DOHH2 (cell line): ENCODE results near the gene CTNS.

Source experiments
- H3F3A ChIP-seq: fragments of 200-600 bp; sonication (generic), shearing (Covaris generic); 2 replicates; pipeline ENCODE4 v1.6.0; 2016; ENCODE audit warnings: antibody characterized with exemption, mild to moderate bottlenecking; ENCODE audit not compliant: control insufficient read depth, insufficient read depth
- H3K27ac ChIP-seq: fragments of 200-600 bp; sonication (generic); 2 replicates; pipeline ENCODE4 v1.5.1; 2014; ENCODE audit warnings: low read depth, mild to moderate bottlenecking, low read length, moderate library complexity
- H3K27me3 ChIP-seq: fragments of 200-600 bp; sonication (generic); 2 replicates; pipeline ENCODE4 v1.6.1; 2014; ENCODE audit warnings: mild to moderate bottlenecking, low read length, mixed read lengths; ENCODE audit not compliant: control insufficient read depth
- H3K36me3 ChIP-seq: fragments of 200-600 bp; sonication (generic); 2 replicates; pipeline ENCODE4 v1.6.1; 2014; ENCODE audit warnings: mild to moderate bottlenecking, low read length, moderate library complexity, mixed read lengths; ENCODE audit not compliant: control insufficient read depth
- H3K4me1 ChIP-seq: fragments of 200-600 bp; sonication (generic); 2 replicates; pipeline ENCODE4 v1.6.1; 2014; ENCODE audit warnings: mild to moderate bottlenecking, low read length, mixed read lengths; ENCODE audit not compliant: control insufficient read depth
- H3K4me2 ChIP-seq: fragments of 200-600 bp; sonication (generic); 2 replicates; pipeline ENCODE4 v1.6.0; 2014; ENCODE audit warnings: mild to moderate bottlenecking, low read length, moderate library complexity
- H3K4me3 ChIP-seq: fragments of 200-600 bp; sonication (generic); 2 replicates; pipeline ENCODE4 v1.5.1; 2014; ENCODE audit warnings: mild to moderate bottlenecking, low read length, mixed read lengths
- H3K79me2 ChIP-seq: fragments of 200-600 bp; sonication (generic); 2 replicates; pipeline ENCODE4 v1.6.1; 2014; ENCODE audit warnings: mild to moderate bottlenecking, low read length, mixed read lengths; ENCODE audit not compliant: control insufficient read depth
- H3K9me2 ChIP-seq: fragments of 200-600 bp; sonication (generic); replicated peaks from 2 replicates; pipeline ENCODE4 v1.6.1; 2014; ENCODE audit warnings: mild to moderate bottlenecking, low read length, mixed read lengths; ENCODE audit not compliant: control insufficient read depth
- H3K9me3 ChIP-seq: fragments of 200-600 bp; sonication (generic); 2 replicates; pipeline ENCODE4 v1.6.1; 2014; ENCODE audit warnings: antibody characterized with exemption, low read length, mixed read lengths; ENCODE audit not compliant: control insufficient read depth, insufficient read depth
- H4K20me1 ChIP-seq: fragments of 200-600 bp; sonication (generic); 2 replicates; pipeline ENCODE4 v1.6.0; 2014; ENCODE audit warnings: low read depth, mild to moderate bottlenecking, antibody characterized with exemption, low read length, moderate library complexity; ENCODE audit not compliant: control insufficient read depth, insufficient read depth
- EZH2phosphoT487 ChIP-seq: fragments of 200-600 bp; sonication (generic); IDR thresholded peaks from 2 replicates; pipeline ENCODE4 v1.6.1; 2017; ENCODE audit warnings: borderline replicate concordance, mild to moderate bottlenecking, antibody characterized with exemption, low read length, moderate library complexity, mixed read lengths
- TF ChIP-seq, protein P1 (sequence below): fragments of 200-600 bp; sonication (generic); IDR thresholded peaks from one replicate; pipeline ENCODE4 v1.5.1; 2014; ENCODE audit warnings: antibody characterized with exemption, mild to moderate bottlenecking, low read depth, low read length; ENCODE audit not compliant: poor library complexity, severe bottlenecking

The CTNS gene

GRCh38 chr17:3621146-3621720, 15.3 kb upstream of the CTNS start:
- Histone ChIP-seq H3K79me2 (no peaks in the 10 kb centered on the region), H3K27me3 (no peaks in the 10 kb centered on the region), H3K4me2 (no peak overlapping the region), H3K4me3 (no peak overlapping the region), H4K20me1 (no peaks in the 10 kb centered on the region), H3F3A (no peaks in the 10 kb centered on the region), H3K36me3 (peaks cover 25% of the 10 kb centered on the region; the same call in 1 of the 2 replicates), H3K9me3 (no peaks in the 10 kb centered on the region), H3K9me2 (no peaks in the 10 kb centered on the region), H3K27ac (no peak overlapping the region), H3K4me1 (no peaks in the 10 kb centered on the region)
- no peak for TF ChIP-seq EZH2phosphoT487
- TF ChIP-seq, protein P1, sequence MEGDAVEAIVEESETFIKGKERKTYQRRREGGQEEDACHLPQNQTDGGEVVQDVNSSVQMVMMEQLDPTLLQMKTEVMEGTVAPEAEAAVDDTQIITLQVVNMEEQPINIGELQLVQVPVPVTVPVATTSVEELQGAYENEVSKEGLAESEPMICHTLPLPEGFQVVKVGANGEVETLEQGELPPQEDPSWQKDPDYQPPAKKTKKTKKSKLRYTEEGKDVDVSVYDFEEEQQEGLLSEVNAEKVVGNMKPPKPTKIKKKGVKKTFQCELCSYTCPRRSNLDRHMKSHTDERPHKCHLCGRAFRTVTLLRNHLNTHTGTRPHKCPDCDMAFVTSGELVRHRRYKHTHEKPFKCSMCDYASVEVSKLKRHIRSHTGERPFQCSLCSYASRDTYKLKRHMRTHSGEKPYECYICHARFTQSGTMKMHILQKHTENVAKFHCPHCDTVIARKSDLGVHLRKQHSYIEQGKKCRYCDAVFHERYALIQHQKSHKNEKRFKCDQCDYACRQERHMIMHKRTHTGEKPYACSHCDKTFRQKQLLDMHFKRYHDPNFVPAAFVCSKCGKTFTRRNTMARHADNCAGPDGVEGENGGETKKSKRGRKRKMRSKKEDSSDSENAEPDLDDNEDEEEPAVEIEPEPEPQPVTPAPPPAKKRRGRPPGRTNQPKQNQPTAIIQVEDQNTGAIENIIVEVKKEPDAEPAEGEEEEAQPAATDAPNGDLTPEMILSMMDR, result no peak

DNA sequence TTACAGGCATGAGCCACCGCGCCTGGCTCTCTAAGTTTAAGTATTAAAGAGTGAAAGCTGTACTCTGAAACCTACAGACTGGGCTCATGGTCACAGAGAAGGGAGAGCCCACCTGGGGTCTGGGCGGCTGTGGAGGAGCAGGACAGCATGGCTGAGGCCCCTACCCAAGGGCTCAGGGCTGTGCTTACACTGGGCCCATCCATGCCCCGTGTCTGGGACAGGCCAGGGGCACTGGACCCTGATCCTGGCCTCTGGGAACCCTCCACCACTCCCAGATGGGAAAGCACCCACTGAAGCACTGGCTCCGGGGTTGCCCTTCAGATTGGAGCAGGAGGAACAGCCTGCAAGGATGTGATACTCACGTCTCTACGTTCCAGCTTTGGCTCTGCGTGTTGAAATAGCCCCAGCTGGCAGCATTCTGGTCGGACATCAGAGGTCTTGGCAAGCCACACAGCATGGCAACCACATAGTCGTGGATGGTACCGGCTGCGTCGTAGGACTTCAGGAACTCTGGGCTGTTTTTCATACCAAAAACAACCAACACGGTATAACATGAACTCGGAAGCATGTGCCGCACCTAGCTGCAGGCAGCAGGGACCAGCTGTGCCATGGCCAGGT, 13.5 kb upstream of the CTNS start:
- Histone ChIP-seq H3K4me3 (no peak overlapping the region), H3K9me2 (no peaks in the 10 kb centered on the region), H3K36me3 (peaks cover 25% of the 10 kb centered on the region; the same call in 1 of the 2 replicates), H3K27ac (no peak overlapping the region), H4K20me1 (no peaks in the 10 kb centered on the region), H3K4me1 (no peaks in the 10 kb centered on the region), H3K9me3 (no peaks in the 10 kb centered on the region), H3K79me2 (no peaks in the 10 kb centered on the region), H3F3A (no peaks in the 10 kb centered on the region), H3K4me2 (no peak overlapping the region), H3K27me3 (no peaks in the 10 kb centered on the region)
- TF ChIP-seq EZH2phosphoT487, result no peak
- TF ChIP-seq, protein P1, result no peak

DNA sequence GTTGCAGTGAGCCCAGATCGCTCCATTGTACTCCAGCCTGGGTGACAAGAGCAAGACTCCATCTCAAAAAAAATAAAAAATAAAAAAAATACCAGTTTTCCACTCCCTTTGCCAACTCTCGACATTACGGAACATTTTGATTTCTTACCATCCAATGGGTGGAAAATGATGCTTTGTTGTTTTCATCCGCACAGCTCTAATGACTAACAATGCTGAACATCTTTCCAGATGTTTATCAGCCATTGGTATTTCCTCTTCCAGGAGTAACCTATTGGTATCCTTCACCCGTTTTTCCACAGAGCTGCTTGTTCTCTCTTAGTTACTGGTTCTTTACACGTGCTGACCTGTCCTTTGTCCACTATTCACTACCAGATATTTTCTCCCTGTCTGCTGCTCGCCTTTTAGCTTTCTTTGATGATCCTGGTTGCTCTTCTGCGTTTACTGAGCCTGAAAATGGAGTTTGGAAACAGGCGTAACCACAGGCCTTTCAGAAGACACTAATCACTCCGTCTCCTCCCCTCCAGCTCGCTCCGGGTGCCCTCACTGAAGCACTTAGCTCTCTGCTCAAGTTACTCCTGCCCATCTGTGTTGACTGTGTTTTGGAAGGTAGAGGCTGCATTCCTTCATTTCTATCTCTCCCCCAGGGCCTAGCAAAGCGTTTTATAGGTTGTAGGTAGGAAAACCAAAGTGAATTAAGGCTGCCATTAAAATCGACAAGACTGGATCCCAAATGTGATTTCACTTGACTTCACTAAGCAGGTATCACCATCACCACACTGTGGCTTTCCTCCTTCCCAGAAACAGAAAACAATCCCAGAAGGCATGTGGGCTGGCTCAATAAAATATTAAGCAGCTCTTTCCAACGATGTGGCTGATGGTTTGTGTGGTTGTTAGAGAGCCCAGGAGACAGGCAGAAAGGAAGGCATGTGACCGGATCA, 9.5 kb upstream of the CTNS start:
- no peak overlapping the region for H3K27ac ChIP-seq
- no peaks in the 10 kb centered on the region for H4K20me1 ChIP-seq
- H3K79me2 ChIP-seq, result no peaks in the 10 kb centered on the region
- H3F3A ChIP-seq, result no peaks in the 10 kb centered on the region
- no peaks in the 10 kb centered on the region for H3K9me2 ChIP-seq
- H3K36me3 ChIP-seq, result peaks cover 21% of the 10 kb centered on the region; the same call in 1 of the 2 replicates
- H3K9me3 ChIP-seq, result no peaks in the 10 kb centered on the region
- no peaks in the 10 kb centered on the region for H3K4me1 ChIP-seq
- H3K4me3 ChIP-seq, result no peak overlapping the region
- no peak overlapping the region for H3K4me2 ChIP-seq
- TF ChIP-seq, protein P1, result no peak
- no peak for TF ChIP-seq EZH2phosphoT487
- no peaks in the 10 kb centered on the region for H3K27me3 ChIP-seq
